GM13977 (cell line): ENCODE measurements around the gene ITPR3.

Source experiments
- DNase-seq: peaks from one replicate; pipeline ENCODE4 v3.0.0; 2012; ENCODE audit warnings: low spot score
- in situ Hi-C: fragments of 300-500 bp; cut with MboI; formaldehyde crosslinking; loops from one replicate; pipeline ENCODE4 v1.12.0; 2022; ENCODE audit warnings: low sequenced_read_pairs, low pct_unique_long_range_greater_than_20kb, mixed read lengths, inconsistent platforms; ENCODE audit not compliant: unreplicated experiment
- TF ChIP-seq, protein P1 (sequence below): IDR thresholded peaks from 2 replicates; pipeline ENCODE4 v1.5.1; 2012; ENCODE audit warnings: mild to moderate bottlenecking, control low read depth; ENCODE audit not compliant: insufficient read depth; ENCODE audit errors: extremely low read depth, missing control alignments

Gene ITPR3

DNA sequence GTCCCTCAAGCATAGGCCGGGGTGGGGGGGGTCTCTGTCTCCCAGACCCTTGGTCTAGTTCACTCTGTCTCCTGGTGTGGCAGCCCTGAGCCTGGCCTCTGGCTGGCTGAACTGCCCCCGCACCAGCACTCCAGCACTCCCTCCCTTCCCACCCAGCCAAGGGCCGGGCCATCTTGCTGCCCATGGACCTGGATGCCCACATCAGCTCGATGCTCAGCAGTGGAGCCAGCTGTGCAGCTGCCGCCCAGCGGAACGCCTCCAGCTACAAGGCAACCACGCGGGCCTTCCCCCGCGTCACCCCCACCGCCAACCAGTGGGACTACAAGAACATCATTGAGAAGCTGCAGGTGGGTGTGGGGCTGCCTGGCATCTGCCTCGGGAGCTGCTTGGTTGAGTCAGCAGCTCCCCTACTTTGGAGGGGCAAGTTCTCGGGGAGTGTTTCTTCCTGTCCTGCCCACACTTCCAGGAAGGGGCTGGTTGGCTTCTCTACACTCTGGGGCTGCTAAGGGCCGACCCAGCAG is 62.0 kb downstream of the ITPR3 start:
- no peak for DNase-seq
- in situ Hi-C loops = no loop called here
- TF ChIP-seq, protein P1, sequence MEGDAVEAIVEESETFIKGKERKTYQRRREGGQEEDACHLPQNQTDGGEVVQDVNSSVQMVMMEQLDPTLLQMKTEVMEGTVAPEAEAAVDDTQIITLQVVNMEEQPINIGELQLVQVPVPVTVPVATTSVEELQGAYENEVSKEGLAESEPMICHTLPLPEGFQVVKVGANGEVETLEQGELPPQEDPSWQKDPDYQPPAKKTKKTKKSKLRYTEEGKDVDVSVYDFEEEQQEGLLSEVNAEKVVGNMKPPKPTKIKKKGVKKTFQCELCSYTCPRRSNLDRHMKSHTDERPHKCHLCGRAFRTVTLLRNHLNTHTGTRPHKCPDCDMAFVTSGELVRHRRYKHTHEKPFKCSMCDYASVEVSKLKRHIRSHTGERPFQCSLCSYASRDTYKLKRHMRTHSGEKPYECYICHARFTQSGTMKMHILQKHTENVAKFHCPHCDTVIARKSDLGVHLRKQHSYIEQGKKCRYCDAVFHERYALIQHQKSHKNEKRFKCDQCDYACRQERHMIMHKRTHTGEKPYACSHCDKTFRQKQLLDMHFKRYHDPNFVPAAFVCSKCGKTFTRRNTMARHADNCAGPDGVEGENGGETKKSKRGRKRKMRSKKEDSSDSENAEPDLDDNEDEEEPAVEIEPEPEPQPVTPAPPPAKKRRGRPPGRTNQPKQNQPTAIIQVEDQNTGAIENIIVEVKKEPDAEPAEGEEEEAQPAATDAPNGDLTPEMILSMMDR = no peak

DNA sequence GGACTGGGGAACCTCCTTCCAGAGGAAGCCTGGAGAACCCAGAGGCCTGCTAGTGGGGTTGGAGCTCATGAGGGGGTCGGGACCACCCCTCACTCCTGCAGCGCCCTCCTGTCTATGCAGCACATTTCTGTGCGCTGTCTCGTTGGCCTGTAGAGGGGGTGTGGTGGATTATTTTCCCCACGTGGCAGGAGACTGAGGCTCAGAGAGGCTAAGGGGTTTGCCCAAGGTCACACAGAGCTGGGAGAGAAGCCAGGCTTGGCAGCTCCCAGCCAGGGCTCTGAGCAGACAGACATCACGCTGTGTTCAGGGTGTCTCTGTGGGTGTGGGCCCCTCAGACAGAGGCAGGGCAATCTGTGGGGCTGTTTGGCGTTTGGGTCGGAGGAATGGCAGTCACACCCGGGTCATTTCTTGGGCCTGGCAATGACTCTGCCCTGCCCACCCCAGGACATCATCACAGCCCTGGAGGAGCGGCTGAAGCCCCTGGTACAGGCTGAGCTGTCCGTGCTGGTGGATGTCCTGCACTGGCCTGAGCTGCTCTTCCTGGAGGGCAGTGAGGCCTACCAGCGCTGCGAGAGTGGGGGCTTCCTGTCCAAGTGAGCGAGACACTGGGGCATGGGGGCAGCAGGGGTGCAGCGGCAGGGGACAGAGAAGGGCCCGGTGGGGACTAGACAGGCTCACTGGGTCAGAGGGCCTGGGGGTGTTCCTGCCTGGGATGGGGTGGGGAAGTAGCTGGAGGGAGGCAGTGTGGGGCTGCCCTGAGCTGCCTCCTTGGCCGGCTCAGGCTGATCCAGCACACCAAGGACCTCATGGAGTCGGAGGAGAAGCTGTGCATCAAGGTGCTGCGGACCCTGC is 62.7 kb downstream of the ITPR3 start:
- DNase-seq = no peak

DNA sequence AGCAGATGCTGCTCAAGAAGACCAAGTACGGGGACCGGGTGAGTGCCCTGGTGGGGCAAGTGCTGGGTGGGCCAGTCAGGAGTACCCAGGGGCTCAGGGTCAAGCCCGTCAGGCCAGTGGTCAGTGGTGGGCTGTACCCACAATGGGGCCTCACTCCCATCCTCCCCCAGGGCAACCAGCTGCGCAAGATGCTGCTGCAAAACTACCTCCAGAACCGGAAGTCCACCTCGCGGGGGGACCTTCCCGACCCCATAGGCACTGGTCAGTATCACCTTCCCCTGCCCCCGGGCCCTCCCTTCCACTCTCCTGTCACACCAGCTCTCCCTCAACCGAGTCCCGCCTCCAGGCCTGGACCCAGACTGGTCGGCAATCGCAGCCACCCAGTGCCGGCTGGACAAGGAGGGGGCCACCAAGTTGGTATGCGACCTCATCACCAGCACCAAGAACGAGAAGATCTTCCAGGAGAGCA is 63.3 kb downstream of the ITPR3 start:
- in situ Hi-C loops = no loop called here
- no peak for DNase-seq
- TF ChIP-seq, protein P1 = no peak

More for the DNA sequence above, 62.7 kb downstream of the ITPR3 start:
- TF ChIP-seq, protein P1 = no peak
- in situ Hi-C loops = no loop called here

DNA sequence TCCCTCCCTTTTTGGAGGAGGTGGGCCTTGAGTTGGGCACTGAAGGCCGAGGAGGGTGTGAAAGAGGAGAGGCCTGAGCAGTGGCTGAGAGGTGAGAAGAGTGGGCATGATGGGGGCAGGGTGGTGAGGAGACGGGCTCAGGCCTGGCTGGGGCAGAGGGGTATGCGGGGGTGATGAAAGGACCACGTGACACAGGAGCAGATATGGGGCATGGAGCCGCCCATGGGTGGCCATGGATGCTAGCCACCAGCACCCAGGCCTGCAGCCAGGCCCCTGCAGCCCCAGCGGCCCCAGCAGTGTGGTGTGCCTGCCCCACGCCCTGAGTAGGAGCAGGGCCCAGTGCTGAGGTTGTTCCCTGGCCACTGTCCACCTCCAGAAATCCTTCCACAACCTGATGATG is 63.9 kb downstream of the ITPR3 start:
- in situ Hi-C loops = no loop called here
- TF ChIP-seq, protein P1 = no peak
- no peak for DNase-seq

DNA sequence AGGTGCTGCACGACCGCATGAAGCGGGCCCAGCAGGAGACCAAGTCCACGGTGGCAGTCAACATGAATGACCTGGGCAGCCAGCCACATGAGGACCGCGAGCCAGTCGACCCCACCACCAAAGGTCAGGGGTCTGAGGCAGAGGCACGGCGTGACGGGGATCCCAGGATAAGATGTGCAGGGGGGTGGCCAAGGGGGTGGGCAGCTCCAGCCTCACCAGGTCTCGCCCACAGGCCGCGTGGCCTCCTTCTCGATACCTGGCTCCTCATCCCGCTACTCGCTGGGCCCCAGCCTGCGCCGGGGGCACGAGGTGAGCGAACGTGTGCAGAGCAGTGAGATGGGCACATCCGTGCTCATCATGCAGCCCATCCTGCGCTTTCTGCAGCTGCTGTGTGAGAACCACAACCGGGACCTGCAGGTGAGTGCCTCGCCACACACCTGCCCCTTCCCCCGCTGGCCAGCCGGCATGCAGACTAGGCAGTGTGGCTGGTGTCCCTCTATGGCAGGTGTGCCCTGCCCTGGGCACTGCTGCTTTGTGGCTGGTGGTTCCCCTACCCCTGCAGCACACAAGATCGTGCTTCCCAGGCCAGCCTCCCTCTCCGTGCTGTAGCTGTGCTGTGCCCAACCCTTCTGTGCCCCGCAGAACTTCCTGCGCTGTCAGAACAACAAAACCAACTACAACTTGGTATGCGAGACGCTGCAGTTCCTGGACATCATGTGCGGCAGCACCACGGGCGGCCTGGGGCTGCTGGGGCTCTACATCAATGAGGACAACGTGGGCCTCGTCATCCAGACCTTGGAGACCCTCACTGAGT is 64.5 kb downstream of the ITPR3 start:
- no peak for DNase-seq
- TF ChIP-seq, protein P1 = no peak
- in situ Hi-C loops = no loop called here

DNA sequence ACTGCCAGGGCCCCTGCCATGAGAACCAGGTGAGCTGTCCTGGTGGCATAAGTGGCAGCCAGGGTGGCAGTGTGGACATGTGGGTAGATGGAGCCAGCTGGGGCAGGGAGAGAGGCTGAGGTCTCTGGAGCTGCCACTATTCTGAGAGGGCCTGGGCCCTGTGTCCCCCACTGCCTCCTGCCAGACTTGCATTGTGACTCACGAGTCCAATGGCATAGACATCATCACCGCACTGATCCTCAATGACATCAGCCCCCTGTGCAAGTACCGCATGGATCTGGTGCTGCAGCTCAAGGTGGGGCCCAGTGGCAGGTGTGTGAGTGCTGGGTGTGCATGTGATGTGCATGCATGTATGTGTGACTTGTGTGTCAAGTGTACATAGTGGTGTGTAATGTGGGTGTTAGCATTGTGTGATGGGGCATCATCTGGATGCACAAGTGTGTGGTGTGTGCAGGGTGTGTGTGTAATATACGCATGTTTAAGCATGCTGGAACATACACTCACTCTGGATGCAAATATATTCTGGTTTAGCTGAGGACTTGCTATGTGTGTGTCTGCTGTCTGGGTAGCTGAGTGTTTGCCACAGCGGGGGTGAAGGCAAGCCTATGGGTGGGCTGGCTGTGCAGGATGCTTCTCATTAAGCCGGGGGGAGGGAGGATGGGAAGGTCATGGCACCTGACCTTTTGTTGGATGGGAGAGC is 65.3 kb downstream of the ITPR3 start:
- no peak for DNase-seq
- in situ Hi-C loops = no loop called here
- TF ChIP-seq, protein P1 = no peak
